H1 (cell line): ENCODE data around the gene GRM1.

Source experiments
- EP300 ChIP-seq, 2 experiments: IDR thresholded peaks; 1 replicate in 1 of 2; 2 replicates in 1 of 2; pipeline ENCODE4 v1.6.1; 2011 to 2012; ENCODE audit warnings: low read depth in 2 of 2, low read length in 2 of 2, mild to moderate bottlenecking in 2 of 2, borderline replicate concordance in 1 of 2, inconsistent platforms in 1 of 2, moderate library complexity in 1 of 2
- PHF8 ChIP-seq: fragments of 200-600 bp; sonication (generic); conservative IDR thresholded peaks from 2 replicates; pipeline ENCODE4 v1.7.1; 2012; ENCODE audit warnings: low read depth, mild to moderate bottlenecking, inconsistent platforms, low read length, moderate library complexity
- SUZ12 ChIP-seq: fragments of 200-600 bp; sonication (generic); IDR thresholded peaks from 2 replicates; pipeline ENCODE4 v1.6.1; 2012; ENCODE audit warnings: mild to moderate bottlenecking, inconsistent platforms, low read length, moderate library complexity, mixed read lengths

GRCh38 chr6:146106532-146106931 is 77.7 kb downstream of the GRM1 start:
- TF ChIP-seq PHF8 (no peak), SUZ12 (no peak), EP300 (IDR thresholded peaks at IDR 0.05; ENCODE audit: borderline replicate concordance in 1 of 2, low read depth in 2 of 2, low read length in 2 of 2) (no peak)
